ENCODE measurements around the gene UBE2C. TPM values are rescaled to one million over a fixed set of nuclear protein-coding genes. Genes with fewer than 3 reads are reported as not detected.

The UBE2C gene
- total and polyA plus RNA-seq, 2 of the 8 experiments (the other 6 are each of a cell fraction or from before 2014, with no cell fraction given), result 243 to 326 TPM

- no peak overlapping the region for H3K14ac ChIP-seq (ENCODE audit: insufficient read length)
- H3K27ac ChIP-seq (ENCODE audit: low read depth, low read length), result no peak overlapping the region
- H3K79me2 ChIP-seq (ENCODE audit: control insufficient read depth in 1 of 2, insufficient read depth in 2 of 2, low read length in 2 of 2), result peaks cover 0 to 11% of the 10 kb centered on the region in 2 experiments; a peak in 1 of 4 replicates
- no peak overlapping the region for H4K8ac ChIP-seq (ENCODE audit: extremely low read depth, insufficient read depth, low read length)
- no peak overlapping the region for H3K23ac ChIP-seq (ENCODE audit: insufficient read length)
- H2BK12ac ChIP-seq (ENCODE audit: low read depth, low read length), result no peak overlapping the region
- peak overlapping the region in 1 of 4 experiments; percentile 77; a peak in 1 of 8 replicates for H3K4me3 ChIP-seq (ENCODE audit: extremely low read depth in 1 of 4, insufficient read depth in 2 of 4, low read depth in 3 of 4, low read length in 4 of 4)
- no peak overlapping the region for H2BK120ac ChIP-seq (replicated peaks; ENCODE audit: low read depth, low read length)
- H4K20me1 ChIP-seq (replicated peaks in 1 of 2; ENCODE audit: control insufficient read depth in 1 of 2, insufficient read depth in 2 of 2, low read length in 2 of 2), result peaks cover 0 to 4% of the 10 kb centered on the region in 2 experiments
- no peak for FAIRE-seq
- H3K4me2 ChIP-seq (ENCODE audit: insufficient read depth in 1 of 2, low read depth in 2 of 2, low read length in 2 of 2), result peak overlapping the region in 1 of 2 experiments; percentile 88; a peak in 1 of 4 replicates
- peaks cover 8% of the 10 kb centered on the region; the same call in 1 of the 2 replicates for H3K23me2 ChIP-seq (ENCODE audit: low read depth, low read length)
- no peak for DNase-seq (ENCODE audit: low read depth in 1 of 2, low spot score in 2 of 2)
- ChIA-PET CTCF (ENCODE audit: partially characterized antibody) (interaction anchor here (0.8 to 1.9 kb wide), 2 partner anchors 9 to 13 kb away, joined by 3 to 4 read pairs; no protein-coding TSS in a partner anchor), POLR2A (ENCODE audit: partially characterized antibody) (interaction anchor here (4.0 to 13.8 kb wide), 4 partner anchors 12 to 20 kb away, joined by 36 to 178 read pairs (median 54); partner anchors contain the start of genes ACOT8, UBE2C and ZSWIM3)
- H3K36me3 ChIP-seq (ENCODE audit: control insufficient read depth in 2 of 4, insufficient read depth in 4 of 4, low read length in 3 of 4), result peaks cover 0 to 5% (median under 1%) of the 10 kb centered on the region in 4 experiments; a peak in 2 of 8 replicates
- H2AK5ac ChIP-seq (ENCODE audit: low read depth, low read length), result no peak overlapping the region
- H3K79me1 ChIP-seq (ENCODE audit: low read depth, low read length), result peaks cover 9% of the 10 kb centered on the region
- TF ChIP-seq POLR2A (IDR thresholded peaks at IDR 0.05; ENCODE audit: control extremely low read depth in 1 of 2, low read depth in 2 of 2, low read length in 2 of 2), result peak in 1 of 2 experiments; percentile 36; a peak in 1 of 3 replicates
- TF ChIP-seq POU5F1 (IDR thresholded peaks at IDR 0.05; ENCODE audit: low read depth, low read length), result no peak
- no peak for TF ChIP-seq ATF3 (IDR thresholded peaks at IDR 0.05; ENCODE audit: insufficient read depth, low read depth, low read length)
- no peak for TF ChIP-seq RXRA (IDR thresholded peaks at IDR 0.05; ENCODE audit: insufficient read depth, low read depth, low read length)
- H3K4me1 ChIP-seq (replicated peaks in 1 of 4; ENCODE audit: control insufficient read depth in 3 of 4, insufficient read depth in 4 of 4, low read length in 3 of 4), result peaks cover 0 to 17% (median 8%) of the 10 kb centered on the region in 4 experiments; a peak in 6 of 7 replicates
- no peak overlapping the region for H3K18ac ChIP-seq (ENCODE audit: extremely low read depth, low read length)
- WGBS, 2 experiments (ENCODE audit: extremely low coverage in 1 of 2, insufficient coverage in 1 of 2, insufficient read length in 1 of 2, insufficient replicate concordance in 2 of 2, low coverage in 1 of 2, low lambda C conversion rate in 2 of 2, missing lambda C conversion rate in 1 of 2), result 94% methylated on average over 3 of the region's 3 CpGs; no CpG with 5 or more reads in 1 of the 2 experiments
- H3K56ac ChIP-seq (replicated peaks; ENCODE audit: insufficient read length, low read depth, low read length), result no peak overlapping the region
- peak overlapping the region; percentile 13 for H4K91ac ChIP-seq (replicated peaks; ENCODE audit: insufficient read length, low read length)
- H2AFZ ChIP-seq (ENCODE audit: low read length), result no peak overlapping the region
- no peaks in the 10 kb centered on the region for H3K27me3 ChIP-seq (replicated peaks in 1 of 4; ENCODE audit: control insufficient read depth in 3 of 4, extremely low read depth in 1 of 4, insufficient read depth in 3 of 4, low read length in 3 of 4)
- no peak overlapping the region for H3K4ac ChIP-seq (replicated peaks; ENCODE audit: insufficient read length, low read depth, low read length)
- no peak overlapping the region for H3K9ac ChIP-seq (replicated peaks in 1 of 4; ENCODE audit: extremely low read depth in 1 of 4, low read depth in 3 of 4, low read length in 3 of 4)
- H2BK15ac ChIP-seq (ENCODE audit: low read length), result no peak overlapping the region
- no peak overlapping the region for H4K5ac ChIP-seq (ENCODE audit: insufficient read length, low read depth, low read length)
- H2BK5ac ChIP-seq (ENCODE audit: low read depth, low read length), result no peak overlapping the region
- H2BK20ac ChIP-seq (ENCODE audit: low read length), result no peak overlapping the region
- H3K9me3 ChIP-seq (ENCODE audit: insufficient read depth in 2 of 2, low read depth in 1 of 2, low read length in 1 of 2), result no peaks in the 10 kb centered on the region
Observed at GRCh38 chr20:45835329-45835765, 22.9 kb downstream of the UBE2C start.

All from H1 (cell line).